GM06990 (cell line): ENCODE measurements around the gene AMPH.

ENCODE experiments used
- DNase-seq: peaks from one replicate; pipeline ENCODE4 v3.0.0-alpha.2; 2011; ENCODE audit not compliant: insufficient read length; ENCODE audit errors: extremely low read depth
- H3K27me3 ChIP-seq: replicated peaks from 2 replicates; pipeline ENCODE4 v1.6.0; 2011; ENCODE audit warnings: low read length; ENCODE audit not compliant: control insufficient read depth, insufficient read depth
- H3K36me3 ChIP-seq: 2 replicates; pipeline ENCODE4 v1.5.1; 2011; ENCODE audit warnings: low read length; ENCODE audit not compliant: control insufficient read depth, insufficient read depth
- H3K4me3 ChIP-seq: replicated peaks from 2 replicates; pipeline ENCODE4 v1.5.1; 2011; ENCODE audit warnings: low read depth, mild to moderate bottlenecking, control low read depth, low read length
- TF ChIP-seq, protein P1 (sequence below): IDR thresholded peaks from 2 replicates; pipeline ENCODE4 v1.5.1; 2011; ENCODE audit warnings: low read length, control low read depth, mild to moderate bottlenecking, inconsistent platforms; ENCODE audit not compliant: insufficient read depth, poor library complexity, severe bottlenecking

Gene AMPH

GRCh38 chr7:38660427-38661099 is 29.4 kb upstream of the AMPH start:
- TF ChIP-seq, protein P1, sequence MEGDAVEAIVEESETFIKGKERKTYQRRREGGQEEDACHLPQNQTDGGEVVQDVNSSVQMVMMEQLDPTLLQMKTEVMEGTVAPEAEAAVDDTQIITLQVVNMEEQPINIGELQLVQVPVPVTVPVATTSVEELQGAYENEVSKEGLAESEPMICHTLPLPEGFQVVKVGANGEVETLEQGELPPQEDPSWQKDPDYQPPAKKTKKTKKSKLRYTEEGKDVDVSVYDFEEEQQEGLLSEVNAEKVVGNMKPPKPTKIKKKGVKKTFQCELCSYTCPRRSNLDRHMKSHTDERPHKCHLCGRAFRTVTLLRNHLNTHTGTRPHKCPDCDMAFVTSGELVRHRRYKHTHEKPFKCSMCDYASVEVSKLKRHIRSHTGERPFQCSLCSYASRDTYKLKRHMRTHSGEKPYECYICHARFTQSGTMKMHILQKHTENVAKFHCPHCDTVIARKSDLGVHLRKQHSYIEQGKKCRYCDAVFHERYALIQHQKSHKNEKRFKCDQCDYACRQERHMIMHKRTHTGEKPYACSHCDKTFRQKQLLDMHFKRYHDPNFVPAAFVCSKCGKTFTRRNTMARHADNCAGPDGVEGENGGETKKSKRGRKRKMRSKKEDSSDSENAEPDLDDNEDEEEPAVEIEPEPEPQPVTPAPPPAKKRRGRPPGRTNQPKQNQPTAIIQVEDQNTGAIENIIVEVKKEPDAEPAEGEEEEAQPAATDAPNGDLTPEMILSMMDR: peak; percentile 84
- Histone ChIP-seq H3K27me3 (no peaks in the 10 kb centered on the region; the same call in 1 of the 2 replicates), H3K4me3 (no peak overlapping the region), H3K36me3 (no peaks in the 10 kb centered on the region)
- no peak for DNase-seq

GRCh38 chr7:38659931-38660330 is 28.8 kb upstream of the AMPH start:
- no peaks in the 10 kb centered on the region; the same call in 1 of the 2 replicates for H3K27me3 ChIP-seq
- DNase-seq: no peak
- TF ChIP-seq, protein P1: no peak

GRCh38 chr7:38658921-38659320 is 27.7 kb upstream of the AMPH start:
- DNase-seq: no peak
- no peaks in the 10 kb centered on the region; the same call in 1 of the 2 replicates for H3K27me3 ChIP-seq

More at GRCh38 chr7:38659931-38660330, 28.8 kb upstream of the AMPH start:
- Histone ChIP-seq H3K4me3 (no peak overlapping the region), H3K36me3 (no peaks in the 10 kb centered on the region)

GRCh38 chr7:38656968-38657367 is 25.8 kb upstream of the AMPH start:
- TF ChIP-seq, protein P1: no peak
- Histone ChIP-seq H3K4me3 (no peak overlapping the region), H3K27me3 (no peaks in the 10 kb centered on the region; the same call in 1 of the 2 replicates), H3K36me3 (no peaks in the 10 kb centered on the region)
- no peak for DNase-seq

More at GRCh38 chr7:38658921-38659320, 27.7 kb upstream of the AMPH start:
- H3K36me3 ChIP-seq: no peaks in the 10 kb centered on the region
- TF ChIP-seq, protein P1: no peak
- no peak overlapping the region for H3K4me3 ChIP-seq

GRCh38 chr7:38655833-38656774 is 24.9 kb upstream of the AMPH start:
- Histone ChIP-seq H3K27me3 (no peaks in the 10 kb centered on the region; the same call in 1 of the 2 replicates), H3K4me3 (no peak overlapping the region), H3K36me3 (no peaks in the 10 kb centered on the region)
- TF ChIP-seq, protein P1: no peak
- DNase-seq: no peak
